Suprapubic skin (tissue), 4 donors: ENCODE results near the gene MBD1.

Experiments
- EP300 ChIP-seq: sonication (generic); formaldehyde crosslinking; IDR thresholded peaks from one replicate; pipeline ENCODE4 v1.6.1; 2017; ENCODE audit warnings: antibody characterized with exemption
- POLR2A ChIP-seq, 2 donors: fragments of 450-650 bp; IDR thresholded peaks; one replicate each; pipeline ENCODE4 v1.6.1; 2017; ENCODE audit warnings: antibody characterized with exemption in 2 of 2, mild to moderate bottlenecking in 2 of 2, moderate library complexity in 2 of 2
- POLR2AphosphoS5 ChIP-seq, 3 donors: sonication (generic); formaldehyde crosslinking; IDR thresholded peaks; one replicate each; pipeline ENCODE4 v1.6.1; 2017; ENCODE audit warnings: antibody characterized with exemption in 3 of 3
- TF ChIP-seq, protein P1 (sequence below), 2 donors: fragments of 200-600 bp in 1 of 2; fragments of 450-650 bp in 1 of 2; sonication (generic) in 1 of 2; IDR thresholded peaks; one replicate each; pipeline ENCODE4 v1.5.1; 2016 to 2019; ENCODE audit warnings: antibody characterized with exemption in 2 of 2, mild to moderate bottlenecking in 1 of 2, moderate library complexity in 1 of 2

DNA sequence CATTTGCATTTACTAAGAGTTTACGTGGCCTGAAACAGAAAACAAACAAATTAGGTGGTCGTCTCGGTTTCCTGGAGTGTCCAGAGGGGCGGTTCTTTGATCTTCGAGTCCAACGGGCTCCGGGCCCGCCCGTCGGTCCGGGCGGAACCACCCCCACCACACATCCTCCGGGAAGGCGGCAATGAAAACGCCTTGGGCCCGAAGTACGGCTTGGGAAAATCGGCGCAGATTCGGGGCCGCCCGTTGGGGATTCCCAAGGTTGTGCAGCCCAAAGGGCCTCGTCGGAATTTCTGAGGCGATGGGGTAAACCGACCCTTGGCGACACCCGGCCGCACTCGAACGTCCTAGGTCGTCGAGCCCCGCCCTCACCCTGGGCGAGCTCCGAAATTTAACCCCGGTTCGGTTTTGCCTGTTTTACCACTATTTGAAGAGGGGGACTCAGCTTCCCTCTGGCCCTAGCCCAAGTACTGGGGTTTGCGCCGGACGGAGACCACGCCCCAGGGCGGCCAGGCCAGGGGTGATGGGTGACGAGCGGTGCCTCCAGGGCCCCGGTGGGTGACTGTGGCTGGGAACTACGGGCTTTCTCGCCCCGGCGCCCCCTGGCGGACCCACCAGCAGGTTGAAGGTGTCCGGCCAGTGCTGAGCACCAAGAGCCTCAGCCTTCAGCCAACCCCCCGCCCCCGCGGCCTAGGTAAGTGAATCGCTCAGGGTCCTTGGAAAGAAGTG lies 13.1 kb downstream of the MBD1 start:
- TF ChIP-seq, protein P1, sequence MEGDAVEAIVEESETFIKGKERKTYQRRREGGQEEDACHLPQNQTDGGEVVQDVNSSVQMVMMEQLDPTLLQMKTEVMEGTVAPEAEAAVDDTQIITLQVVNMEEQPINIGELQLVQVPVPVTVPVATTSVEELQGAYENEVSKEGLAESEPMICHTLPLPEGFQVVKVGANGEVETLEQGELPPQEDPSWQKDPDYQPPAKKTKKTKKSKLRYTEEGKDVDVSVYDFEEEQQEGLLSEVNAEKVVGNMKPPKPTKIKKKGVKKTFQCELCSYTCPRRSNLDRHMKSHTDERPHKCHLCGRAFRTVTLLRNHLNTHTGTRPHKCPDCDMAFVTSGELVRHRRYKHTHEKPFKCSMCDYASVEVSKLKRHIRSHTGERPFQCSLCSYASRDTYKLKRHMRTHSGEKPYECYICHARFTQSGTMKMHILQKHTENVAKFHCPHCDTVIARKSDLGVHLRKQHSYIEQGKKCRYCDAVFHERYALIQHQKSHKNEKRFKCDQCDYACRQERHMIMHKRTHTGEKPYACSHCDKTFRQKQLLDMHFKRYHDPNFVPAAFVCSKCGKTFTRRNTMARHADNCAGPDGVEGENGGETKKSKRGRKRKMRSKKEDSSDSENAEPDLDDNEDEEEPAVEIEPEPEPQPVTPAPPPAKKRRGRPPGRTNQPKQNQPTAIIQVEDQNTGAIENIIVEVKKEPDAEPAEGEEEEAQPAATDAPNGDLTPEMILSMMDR (IDR thresholded peaks at IDR 0.05): peak; percentile 35 to 76
- TF ChIP-seq POLR2A (IDR thresholded peaks at IDR 0.05) (no peak), POLR2AphosphoS5 (IDR thresholded peaks at IDR 0.05) (no peak), EP300 (no peak)
